ENCODE results near the gene RBM45.

DNA sequence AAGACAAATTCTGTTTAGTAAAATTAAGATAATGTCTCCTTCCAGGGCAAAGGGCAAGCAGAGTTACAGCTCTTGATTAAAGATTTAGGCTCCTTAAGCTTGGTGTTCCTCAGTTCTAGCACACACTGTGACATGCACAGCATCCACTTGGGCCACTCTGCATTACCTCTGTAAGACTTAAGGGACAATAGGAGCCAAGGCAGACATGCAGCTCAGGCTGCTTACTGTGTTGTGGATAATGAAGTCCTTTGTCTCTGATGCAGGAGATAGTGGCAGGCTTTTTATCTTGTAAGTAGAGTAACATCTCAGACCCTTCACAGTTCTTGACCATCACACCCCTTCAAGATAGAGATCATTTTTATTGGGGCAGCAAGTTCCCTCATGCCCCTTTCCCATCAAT, 31.2 kb downstream of the RBM45 start:
- TF ChIP-seq, protein P1, sequence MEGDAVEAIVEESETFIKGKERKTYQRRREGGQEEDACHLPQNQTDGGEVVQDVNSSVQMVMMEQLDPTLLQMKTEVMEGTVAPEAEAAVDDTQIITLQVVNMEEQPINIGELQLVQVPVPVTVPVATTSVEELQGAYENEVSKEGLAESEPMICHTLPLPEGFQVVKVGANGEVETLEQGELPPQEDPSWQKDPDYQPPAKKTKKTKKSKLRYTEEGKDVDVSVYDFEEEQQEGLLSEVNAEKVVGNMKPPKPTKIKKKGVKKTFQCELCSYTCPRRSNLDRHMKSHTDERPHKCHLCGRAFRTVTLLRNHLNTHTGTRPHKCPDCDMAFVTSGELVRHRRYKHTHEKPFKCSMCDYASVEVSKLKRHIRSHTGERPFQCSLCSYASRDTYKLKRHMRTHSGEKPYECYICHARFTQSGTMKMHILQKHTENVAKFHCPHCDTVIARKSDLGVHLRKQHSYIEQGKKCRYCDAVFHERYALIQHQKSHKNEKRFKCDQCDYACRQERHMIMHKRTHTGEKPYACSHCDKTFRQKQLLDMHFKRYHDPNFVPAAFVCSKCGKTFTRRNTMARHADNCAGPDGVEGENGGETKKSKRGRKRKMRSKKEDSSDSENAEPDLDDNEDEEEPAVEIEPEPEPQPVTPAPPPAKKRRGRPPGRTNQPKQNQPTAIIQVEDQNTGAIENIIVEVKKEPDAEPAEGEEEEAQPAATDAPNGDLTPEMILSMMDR (IDR thresholded peaks at IDR 0.05) = no peak
- TF ChIP-seq POLR2A (IDR thresholded peaks at IDR 0.05) = no peak

All from adrenal gland (tissue), 5 donors.